ENCODE results near the gene KCNK5. TPM values are rescaled to one million over a fixed set of nuclear protein-coding genes. Genes with fewer than 3 reads are reported as not detected.
A peak's percentile ranks its signal among the peaks of the same experiment; 100 is the strongest.

Gene KCNK5
- total RNA-seq, 4 donors from 2014 or later, result 1.0 to 4.8 (median 2.0) TPM

GRCh38 chr6:39182604-39183003 lies 46.7 kb downstream of the KCNK5 start:
- intact Hi-C loops (cut with DNase I; ENCODE audit: low total_unique reads), result no loop called here

GRCh38 chr6:39181826-39182225 lies 47.4 kb downstream of the KCNK5 start:
- no peak for TF ChIP-seq CTCF (IDR thresholded peaks at IDR 0.05)
- TF ChIP-seq POLR2A (IDR thresholded peaks at IDR 0.05), result no peak
- intact Hi-C loops (cut with DNase I; ENCODE audit: low total_unique reads), result no loop called here
- Histone ChIP-seq H3K9me3 (peaks cover 0 to 4% of the 10 kb centered on the region in 2 donors), H3K27ac (no peak overlapping the region), H3K4me3 (no peak overlapping the region), H3K4me1 (no peaks in the 10 kb centered on the region), H3K36me3 (no peaks in the 10 kb centered on the region), H3K27me3 (no peaks in the 10 kb centered on the region)
- DNase-seq, result no peak

More at GRCh38 chr6:39182604-39183003, 46.7 kb downstream of the KCNK5 start:
- H3K9me3 ChIP-seq, result no peaks in the 10 kb centered on the region
- no peak overlapping the region for H3K4me3 ChIP-seq
- no peaks in the 10 kb centered on the region for H3K27me3 ChIP-seq
- TF ChIP-seq CTCF (IDR thresholded peaks at IDR 0.05) (no peak), POLR2A (IDR thresholded peaks at IDR 0.05) (no peak)
- no peak for DNase-seq
- H3K27ac ChIP-seq, result no peak overlapping the region
- H3K4me1 ChIP-seq, result no peaks in the 10 kb centered on the region
- H3K36me3 ChIP-seq, result no peaks in the 10 kb centered on the region

- Histone ChIP-seq H3K27me3 (no peaks in the 10 kb centered on the region), H3K36me3 (no peaks in the 10 kb centered on the region), H3K9me3 (peaks cover 0 to 4% of the 10 kb centered on the region in 2 donors), H3K4me1 (no peaks in the 10 kb centered on the region), H3K4me3 (no peak overlapping the region), H3K27ac (no peak overlapping the region)
- TF ChIP-seq POLR2A (IDR thresholded peaks at IDR 0.05) (no peak), CTCF (IDR thresholded peaks at IDR 0.05) (no peak)
- intact Hi-C loops (cut with DNase I; ENCODE audit: low total_unique reads), result no loop called here
- no peak for DNase-seq
These were observed 47.9 kb downstream of the KCNK5 start for GRCh38 chr6:39181333-39181732.

- Histone ChIP-seq H3K4me3 (no peak overlapping the region), H3K27ac (peak overlapping the region in 1 of 2 donors; percentile 43), H3K36me3 (no peaks in the 10 kb centered on the region), H3K4me1 (no peaks in the 10 kb centered on the region), H3K9me3 (peaks cover 0 to 4% of the 10 kb centered on the region in 2 donors), H3K27me3 (no peaks in the 10 kb centered on the region)
- no peak for DNase-seq
- TF ChIP-seq CTCF (IDR thresholded peaks at IDR 0.05), result no peak
- TF ChIP-seq POLR2A (IDR thresholded peaks at IDR 0.05), result no peak
- intact Hi-C loops (cut with DNase I; ENCODE audit: low total_unique reads), result no loop called here
These were observed 50.5 kb downstream of the KCNK5 start for GRCh38 chr6:39178804-39179203.

GRCh38 chr6:39178235-39178634 lies 51.0 kb downstream of the KCNK5 start:
- no peaks in the 10 kb centered on the region for H3K36me3 ChIP-seq
- H3K9me3 ChIP-seq, result peaks cover 0 to 4% of the 10 kb centered on the region in 2 donors
- intact Hi-C loops (cut with DNase I; ENCODE audit: low total_unique reads), result no loop called here
- TF ChIP-seq CTCF (IDR thresholded peaks at IDR 0.05) (no peak), POLR2A (IDR thresholded peaks at IDR 0.05) (no peak)
- no peaks in the 10 kb centered on the region for H3K4me1 ChIP-seq
- H3K27ac ChIP-seq, result peak overlapping the region in 1 of 2 donors; percentile 43
- H3K4me3 ChIP-seq, result no peak overlapping the region
- no peaks in the 10 kb centered on the region for H3K27me3 ChIP-seq
- DNase-seq, result peak in 1 of 2 donors; percentile 44

All from uterus (tissue), 4 donors.